ENCODE results near the gene MAP3K4. TPM values are rescaled to one million over a fixed set of nuclear protein-coding genes. Genes with fewer than 3 reads are reported as not detected.
A peak's percentile ranks its signal among the peaks of the same experiment; 100 is the strongest.

The MAP3K4 gene
- total and polyA plus RNA-seq, 2 donors from 2014 or later: 13.0 to 52.8 TPM

- intact Hi-C loops (cut with DNase I): no loop called here
- DNase-seq (no peak), FAIRE-seq (peak; percentile 82)
- Histone ChIP-seq H3K4me3 (ENCODE audit: low read length in 3 of 3) (no peak overlapping the region), H3K4me1 (ENCODE audit: control insufficient read depth in 2 of 3, insufficient read depth in 2 of 3, low read depth in 1 of 3, low read length in 3 of 3) (peaks cover 0 to 5% (median 2%) of the 10 kb centered on the region in 3 donors), H3K27ac (ENCODE audit: low read depth in 2 of 2, low read length in 2 of 2) (no peak overlapping the region), H3K9me3 (ENCODE audit: control insufficient read depth in 2 of 3, insufficient read depth in 1 of 3, low read length in 3 of 3) (no peaks in the 10 kb centered on the region), H3K9ac (ENCODE audit: low read length in 3 of 3) (no peak overlapping the region), H3K36me3 (ENCODE audit: control insufficient read depth in 2 of 3, insufficient read depth in 3 of 3, low read length in 3 of 3) (no peaks in the 10 kb centered on the region), H3K27me3 (ENCODE audit: control insufficient read depth, insufficient read depth, low read length) (no peaks in the 10 kb centered on the region)
- TF ChIP-seq, protein P1, sequence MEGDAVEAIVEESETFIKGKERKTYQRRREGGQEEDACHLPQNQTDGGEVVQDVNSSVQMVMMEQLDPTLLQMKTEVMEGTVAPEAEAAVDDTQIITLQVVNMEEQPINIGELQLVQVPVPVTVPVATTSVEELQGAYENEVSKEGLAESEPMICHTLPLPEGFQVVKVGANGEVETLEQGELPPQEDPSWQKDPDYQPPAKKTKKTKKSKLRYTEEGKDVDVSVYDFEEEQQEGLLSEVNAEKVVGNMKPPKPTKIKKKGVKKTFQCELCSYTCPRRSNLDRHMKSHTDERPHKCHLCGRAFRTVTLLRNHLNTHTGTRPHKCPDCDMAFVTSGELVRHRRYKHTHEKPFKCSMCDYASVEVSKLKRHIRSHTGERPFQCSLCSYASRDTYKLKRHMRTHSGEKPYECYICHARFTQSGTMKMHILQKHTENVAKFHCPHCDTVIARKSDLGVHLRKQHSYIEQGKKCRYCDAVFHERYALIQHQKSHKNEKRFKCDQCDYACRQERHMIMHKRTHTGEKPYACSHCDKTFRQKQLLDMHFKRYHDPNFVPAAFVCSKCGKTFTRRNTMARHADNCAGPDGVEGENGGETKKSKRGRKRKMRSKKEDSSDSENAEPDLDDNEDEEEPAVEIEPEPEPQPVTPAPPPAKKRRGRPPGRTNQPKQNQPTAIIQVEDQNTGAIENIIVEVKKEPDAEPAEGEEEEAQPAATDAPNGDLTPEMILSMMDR (IDR thresholded peaks at IDR 0.05; ENCODE audit: borderline replicate concordance, extremely low read depth, insufficient read depth): no peak
Observed at GRCh38 chr6:161010418-161010817, 18.8 kb downstream of the MAP3K4 start.

- Histone ChIP-seq H3K36me3 (ENCODE audit: control insufficient read depth in 2 of 3, insufficient read depth in 3 of 3, low read length in 3 of 3) (no peaks in the 10 kb centered on the region), H3K4me3 (ENCODE audit: low read length in 3 of 3) (no peak overlapping the region), H3K9ac (ENCODE audit: low read length in 3 of 3) (no peak overlapping the region), H3K27me3 (ENCODE audit: control insufficient read depth, insufficient read depth, low read length) (no peaks in the 10 kb centered on the region), H3K27ac (ENCODE audit: low read depth in 2 of 2, low read length in 2 of 2) (no peak overlapping the region), H3K9me3 (ENCODE audit: control insufficient read depth in 2 of 3, insufficient read depth in 1 of 3, low read length in 3 of 3) (no peaks in the 10 kb centered on the region), H3K4me1 (ENCODE audit: control insufficient read depth in 2 of 3, insufficient read depth in 2 of 3, low read depth in 1 of 3, low read length in 3 of 3) (peaks cover 0 to 5% (median 2%) of the 10 kb centered on the region in 3 donors)
- FAIRE-seq (no peak), DNase-seq (no peak)
- intact Hi-C loops (cut with DNase I): no loop called here
- TF ChIP-seq, protein P1 (IDR thresholded peaks at IDR 0.05; ENCODE audit: borderline replicate concordance, extremely low read depth, insufficient read depth): no peak
Observed at GRCh38 chr6:161011492-161012480, 20.2 kb downstream of the MAP3K4 start.

GRCh38 chr6:161013695-161014094, 22.1 kb downstream of the MAP3K4 start:
- Histone ChIP-seq H3K9me3 (ENCODE audit: control insufficient read depth in 2 of 3, insufficient read depth in 1 of 3, low read length in 3 of 3) (no peaks in the 10 kb centered on the region), H3K4me3 (ENCODE audit: low read length in 3 of 3) (no peak overlapping the region), H3K9ac (ENCODE audit: low read length in 3 of 3) (no peak overlapping the region), H3K27ac (ENCODE audit: low read depth in 2 of 2, low read length in 2 of 2) (no peak overlapping the region), H3K36me3 (ENCODE audit: control insufficient read depth in 2 of 3, insufficient read depth in 3 of 3, low read length in 3 of 3) (no peaks in the 10 kb centered on the region), H3K27me3 (ENCODE audit: control insufficient read depth, insufficient read depth, low read length) (no peaks in the 10 kb centered on the region), H3K4me1 (ENCODE audit: control insufficient read depth in 2 of 3, insufficient read depth in 2 of 3, low read depth in 1 of 3, low read length in 3 of 3) (peaks cover 0 to 9% (median 2%) of the 10 kb centered on the region in 3 donors)
- TF ChIP-seq, protein P1 (IDR thresholded peaks at IDR 0.05; ENCODE audit: borderline replicate concordance, extremely low read depth, insufficient read depth): no peak
- DNase-seq (no peak), FAIRE-seq (no peak)
- intact Hi-C loops (cut with DNase I): no loop called here
